H9 (cell line): ENCODE results near the gene MCFD2. TPM values are rescaled to one million over a fixed set of nuclear protein-coding genes. Genes with fewer than 3 reads are reported as not detected.
A peak's percentile ranks its signal among the peaks of the same experiment; 100 is the strongest.

Experiments used
- DNase-seq: peaks from one replicate; pipeline ENCODE4 v3.0.0-alpha.2; 2017
- H2AFZ ChIP-seq: one replicate; pipeline ENCODE4 v1.6.1; 2013; ENCODE audit warnings: mild to moderate bottlenecking, low read length, control low read depth, moderate library complexity
- H2AK5ac ChIP-seq: 2 replicates; pipeline ENCODE4 v1.6.1; 2013; ENCODE audit warnings: low read length, control low read depth, mixed read lengths; ENCODE audit not compliant: insufficient read length
- H2BK120ac ChIP-seq: one replicate; pipeline ENCODE4 v1.6.1; 2013; ENCODE audit warnings: low read depth, mild to moderate bottlenecking, low read length, control low read depth, inconsistent platforms; ENCODE audit not compliant: poor library complexity, severe bottlenecking
- H2BK12ac ChIP-seq: 2 replicates; pipeline ENCODE4 v1.6.1; 2013; ENCODE audit warnings: low read length, control low read depth, mixed read lengths, low read depth; ENCODE audit not compliant: insufficient read length
- H2BK15ac ChIP-seq: 2 replicates; pipeline ENCODE4 v1.6.1; 2013; ENCODE audit warnings: low read depth, low read length, control low read depth
- H2BK20ac ChIP-seq: one replicate; pipeline ENCODE4 v1.6.1; 2013; ENCODE audit warnings: low read depth, mild to moderate bottlenecking, low read length, control low read depth, inconsistent platforms; ENCODE audit not compliant: poor library complexity, severe bottlenecking
- H2BK5ac ChIP-seq: 2 replicates; pipeline ENCODE4 v1.6.1; 2013; ENCODE audit warnings: low read length, control low read depth, mixed read lengths; ENCODE audit not compliant: insufficient read length
- H3K14ac ChIP-seq: 2 replicates; pipeline ENCODE4 v1.6.1; 2013; ENCODE audit warnings: low read length, control low read depth; ENCODE audit not compliant: insufficient read depth
- H3K18ac ChIP-seq: 2 replicates; pipeline ENCODE4 v1.6.1; 2013; ENCODE audit warnings: low read depth, mild to moderate bottlenecking, mixed read lengths, low read length, control low read depth; ENCODE audit not compliant: insufficient read length
- H3K23ac ChIP-seq: 2 replicates; pipeline ENCODE4 v1.6.1; 2013; ENCODE audit warnings: low read length, control low read depth, mixed read lengths, low read depth; ENCODE audit not compliant: insufficient read length
- H3K23me2 ChIP-seq: 2 replicates; pipeline ENCODE4 v1.6.1; 2013; ENCODE audit warnings: low read depth, mild to moderate bottlenecking, mixed read lengths, low read length, control low read depth; ENCODE audit not compliant: insufficient read length, poor library complexity, severe bottlenecking
- H3K27ac ChIP-seq: 2 replicates; pipeline ENCODE4 v1.5.1; 2013; ENCODE audit warnings: low read length, control low read depth, mixed read lengths, low read depth; ENCODE audit not compliant: insufficient read length
- H3K27me3 ChIP-seq: 2 replicates; pipeline ENCODE4 v1.6.1; 2013; ENCODE audit warnings: low read length, control low read depth, inconsistent platforms; ENCODE audit not compliant: insufficient read depth
- H3K4ac ChIP-seq: 2 replicates; pipeline ENCODE4 v1.6.1; 2013; ENCODE audit warnings: low read depth, mild to moderate bottlenecking, control low read depth, inconsistent platforms, low read length, moderate library complexity
- H3K4me1 ChIP-seq: 2 replicates; pipeline ENCODE4 v1.6.1; 2013; ENCODE audit warnings: low read length, control low read depth, inconsistent platforms; ENCODE audit not compliant: insufficient read depth
- H3K4me2 ChIP-seq: 2 replicates; pipeline ENCODE4 v1.6.1; 2013; ENCODE audit warnings: low read length, control low read depth, mixed read lengths; ENCODE audit not compliant: insufficient read length, insufficient read depth
- H3K56ac ChIP-seq: 2 replicates; pipeline ENCODE4 v1.6.1; 2013; ENCODE audit warnings: low read depth, mild to moderate bottlenecking, mixed read lengths, low read length, control low read depth; ENCODE audit not compliant: insufficient read length
- H3K79me1 ChIP-seq: 2 replicates; pipeline ENCODE4 v1.6.1; 2013; ENCODE audit warnings: low read depth, mild to moderate bottlenecking, moderate library complexity, low read length, control low read depth, inconsistent platforms; ENCODE audit not compliant: insufficient read depth, poor library complexity, severe bottlenecking
- H3K79me2 ChIP-seq: 2 replicates; pipeline ENCODE4 v1.6.1; 2013; ENCODE audit warnings: low read length, control low read depth, inconsistent platforms; ENCODE audit not compliant: insufficient read depth
- H3K9ac ChIP-seq: 2 replicates; pipeline ENCODE4 v1.6.1; 2013; ENCODE audit warnings: low read length, control low read depth, mixed read lengths; ENCODE audit not compliant: insufficient read length; ENCODE audit errors: extremely low read depth
- H3K9me3 ChIP-seq: one replicate; pipeline ENCODE4 v1.6.1; 2013; ENCODE audit warnings: low read depth, low read length, inconsistent platforms; ENCODE audit not compliant: control insufficient read depth
- H3T11ph ChIP-seq: one replicate; pipeline ENCODE4 v1.6.1; 2013; ENCODE audit warnings: mild to moderate bottlenecking, low read length, control low read depth, inconsistent platforms
- H4K20me1 ChIP-seq: one replicate; pipeline ENCODE4 v1.6.1; 2013; ENCODE audit not compliant: control insufficient read depth, insufficient read length, insufficient read depth
- H4K5ac ChIP-seq: 2 replicates; pipeline ENCODE4 v1.6.1; 2013; ENCODE audit warnings: low read depth, mild to moderate bottlenecking, mixed read lengths, low read length, control low read depth; ENCODE audit not compliant: insufficient read length
- H4K8ac ChIP-seq: replicated peaks from 2 replicates; pipeline ENCODE4 v1.6.1; 2013; ENCODE audit warnings: low read length, control low read depth, mixed read lengths, low read depth; ENCODE audit not compliant: insufficient read length
- H4K91ac ChIP-seq: 2 replicates; pipeline ENCODE4 v1.6.1; 2013; ENCODE audit warnings: low read depth, mild to moderate bottlenecking, moderate library complexity, mixed read lengths, low read length, control low read depth; ENCODE audit not compliant: insufficient read length
- H3K27ac Mint-ChIP-seq, 3 experiments: 2 replicates in 2 of 3; 3 replicates in 1 of 3; pipeline ENCODE4 v1.8.0; 2020 to 2021; ENCODE audit warnings: mixed read lengths in 3 of 3, mild to moderate bottlenecking in 1 of 3, moderate library complexity in 1 of 3
- H3K27me3 Mint-ChIP-seq: 2 replicates; pipeline ENCODE4 v1.8.0; 2021; ENCODE audit warnings: low read depth, mild to moderate bottlenecking, moderate library complexity, mixed read lengths
- H3K36me3 Mint-ChIP-seq, 3 experiments: 2 replicates in 2 of 3; 3 replicates in 1 of 3; pipeline ENCODE4 v1.8.0; 2020 to 2021; ENCODE audit warnings: low read depth in 3 of 3, mixed read lengths in 3 of 3; ENCODE audit not compliant: insufficient read depth in 1 of 3
- H3K4me1 Mint-ChIP-seq, 2 experiments: 2 replicates each; pipeline ENCODE4 v1.8.0; 2020; ENCODE audit warnings: mixed read lengths in 2 of 2
- H3K4me3 Mint-ChIP-seq, 2 experiments: 2 replicates in 1 of 2; 3 replicates in 1 of 2; pipeline ENCODE4 v1.8.0; 2020 to 2021; ENCODE audit warnings: mild to moderate bottlenecking in 2 of 2, mixed read lengths in 2 of 2, moderate library complexity in 1 of 2
- H3K9me3 Mint-ChIP-seq, 2 experiments: 2 replicates in 1 of 2; 3 replicates in 1 of 2; pipeline ENCODE4 v1.8.0; 2020; ENCODE audit warnings: mild to moderate bottlenecking in 2 of 2, mixed read lengths in 2 of 2, moderate library complexity in 1 of 2
- WGBS: extraction: QIAGEN DNeasy Blood & Tissue Kit; methylation state at CpG from one replicate; pipeline ENCODE4 v1.1.7; 2013; ENCODE audit warnings: missing lambda C conversion rate, low lambda C conversion rate, mixed read lengths; ENCODE audit not compliant: insufficient read length; ENCODE audit errors: extremely low coverage; 5-methylcytosine and 5-hydroxymethylcytosine counted together
- total RNA-seq: library from RNA; stranded (reverse); gene quantifications from 2 replicates; pipeline ENCODE4 v1.2.1, GENCODE V29; 2021
- TF ChIP-seq, protein P1 (sequence below): fragments of 200-600 bp; sonication (generic); conservative IDR thresholded peaks from 3 replicates; pipeline ENCODE4 v1.8.0; 2021; ENCODE audit warnings: antibody characterized with exemption, mild to moderate bottlenecking

The MCFD2 gene
- total RNA-seq, 1 experiment from 2014 or later = 64.6 TPM

DNA sequence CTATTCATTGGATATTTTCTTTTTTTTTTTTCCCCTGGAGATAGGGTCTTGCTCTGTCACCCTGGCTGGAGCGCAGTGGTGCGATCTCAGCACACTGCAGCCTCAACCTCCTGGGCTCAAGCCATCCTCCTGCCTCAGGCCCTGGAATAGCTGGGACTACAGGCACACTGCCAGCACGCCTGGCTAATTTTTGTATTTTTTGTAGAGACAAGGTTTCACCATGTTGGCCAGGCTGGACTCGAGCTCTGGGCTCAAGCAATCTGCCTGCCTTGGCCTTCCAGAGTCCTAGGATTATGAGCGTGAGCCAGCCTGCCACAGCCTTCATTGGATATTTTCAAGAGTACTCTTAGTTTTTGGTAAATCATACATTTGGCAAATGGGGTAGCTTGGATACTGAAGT, 9.0 kb upstream of the MCFD2 start:
- H4K20me1 ChIP-seq = no peaks in the 10 kb centered on the region
- TF ChIP-seq, protein P1, sequence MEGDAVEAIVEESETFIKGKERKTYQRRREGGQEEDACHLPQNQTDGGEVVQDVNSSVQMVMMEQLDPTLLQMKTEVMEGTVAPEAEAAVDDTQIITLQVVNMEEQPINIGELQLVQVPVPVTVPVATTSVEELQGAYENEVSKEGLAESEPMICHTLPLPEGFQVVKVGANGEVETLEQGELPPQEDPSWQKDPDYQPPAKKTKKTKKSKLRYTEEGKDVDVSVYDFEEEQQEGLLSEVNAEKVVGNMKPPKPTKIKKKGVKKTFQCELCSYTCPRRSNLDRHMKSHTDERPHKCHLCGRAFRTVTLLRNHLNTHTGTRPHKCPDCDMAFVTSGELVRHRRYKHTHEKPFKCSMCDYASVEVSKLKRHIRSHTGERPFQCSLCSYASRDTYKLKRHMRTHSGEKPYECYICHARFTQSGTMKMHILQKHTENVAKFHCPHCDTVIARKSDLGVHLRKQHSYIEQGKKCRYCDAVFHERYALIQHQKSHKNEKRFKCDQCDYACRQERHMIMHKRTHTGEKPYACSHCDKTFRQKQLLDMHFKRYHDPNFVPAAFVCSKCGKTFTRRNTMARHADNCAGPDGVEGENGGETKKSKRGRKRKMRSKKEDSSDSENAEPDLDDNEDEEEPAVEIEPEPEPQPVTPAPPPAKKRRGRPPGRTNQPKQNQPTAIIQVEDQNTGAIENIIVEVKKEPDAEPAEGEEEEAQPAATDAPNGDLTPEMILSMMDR = no peak
- no peak overlapping the region for H3K56ac ChIP-seq
- no peak overlapping the region for H4K8ac ChIP-seq
- H2BK20ac ChIP-seq = no peak overlapping the region
- H3K4ac ChIP-seq = no peak overlapping the region
- Mint-ChIP-seq H3K27ac (no peak overlapping the region), H3K27me3 (no peaks in the 10 kb centered on the region), H3K9me3 (peaks cover 18% of the 10 kb centered on the region in 2 experiments), H3K36me3 (peaks cover 16 to 23% (median 19%) of the 10 kb centered on the region in 3 experiments), H3K4me1 (peaks cover 8 to 9% of the 10 kb centered on the region in 2 experiments), H3K4me3 (no peak overlapping the region)
- no peak overlapping the region for H4K5ac ChIP-seq
- no peak overlapping the region for H3T11ph ChIP-seq
- no peaks in the 10 kb centered on the region; the same call in 1 of the 2 replicates for H3K4me1 ChIP-seq
- no peaks in the 10 kb centered on the region for H3K27me3 ChIP-seq
- no peak overlapping the region for H3K18ac ChIP-seq
- H3K4me2 ChIP-seq = no peak overlapping the region
- no peak overlapping the region for H3K27ac ChIP-seq
- no peak overlapping the region for H3K14ac ChIP-seq
- no peak overlapping the region for H2BK12ac ChIP-seq
- H3K23me2 ChIP-seq = no peaks in the 10 kb centered on the region
- peak overlapping the region; percentile 10 for H3K9ac ChIP-seq
- H2AFZ ChIP-seq = no peak overlapping the region
- WGBS = no CpG with 5 or more reads among the region's 5 CpGs
- no peaks in the 10 kb centered on the region for H3K79me2 ChIP-seq
- no peaks in the 10 kb centered on the region for H3K79me1 ChIP-seq
- no peak overlapping the region for H2AK5ac ChIP-seq
- DNase-seq = no peak
- H3K9me3 ChIP-seq = no peaks in the 10 kb centered on the region
- H2BK120ac ChIP-seq = no peak overlapping the region
- H2BK5ac ChIP-seq = no peak overlapping the region
- H4K91ac ChIP-seq = no peak overlapping the region
- H3K23ac ChIP-seq = no peak overlapping the region
- H2BK15ac ChIP-seq = no peak overlapping the region
